Measurements from ENCODE around the gene LRRFIP2. TPM values are rescaled to one million over a fixed set of nuclear protein-coding genes. Genes with fewer than 3 reads are reported as not detected.

The LRRFIP2 gene
- total and polyA plus RNA-seq, 2 of the 8 experiments (the other 6 are each of a cell fraction or from before 2014, with no cell fraction given) = 8.8 to 25.6 TPM

DNA sequence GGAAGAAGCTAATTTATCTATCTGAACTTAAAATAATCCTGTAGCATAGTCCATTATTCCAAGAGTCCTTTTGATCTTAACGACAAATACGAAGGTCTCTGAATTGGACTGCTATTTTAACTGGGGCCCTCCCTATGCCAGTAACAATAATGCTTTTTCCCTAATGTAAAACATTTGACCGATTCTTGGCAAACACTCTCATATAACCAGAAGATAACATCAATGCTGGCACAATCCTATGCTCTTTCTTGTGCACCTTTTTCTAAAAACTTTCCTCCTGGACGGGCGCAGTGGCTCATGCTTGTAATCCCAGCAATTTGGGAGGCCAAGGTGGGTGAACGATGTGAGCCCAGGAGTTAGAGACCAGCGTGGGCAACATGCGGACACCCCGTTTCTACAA, 3.9 kb downstream of the LRRFIP2 start:
- Histone ChIP-seq H3K9ac (replicated peaks in 1 of 4; ENCODE audit: extremely low read depth in 1 of 4, low read depth in 3 of 4, low read length in 3 of 4) (no peak overlapping the region), H2BK12ac (ENCODE audit: low read depth, low read length) (no peak overlapping the region), H2BK20ac (ENCODE audit: low read length) (no peak overlapping the region), H3K23ac (ENCODE audit: insufficient read length) (no peak overlapping the region), H3K18ac (ENCODE audit: extremely low read depth, low read length) (no peak overlapping the region), H3K9me3 (ENCODE audit: insufficient read depth in 2 of 2, low read depth in 1 of 2, low read length in 1 of 2) (no peaks in the 10 kb centered on the region), H4K91ac (replicated peaks; ENCODE audit: insufficient read length, low read length) (no peak overlapping the region), H3K79me1 (ENCODE audit: low read depth, low read length) (no peaks in the 10 kb centered on the region; the same call in 1 of the 2 replicates), H2AFZ (ENCODE audit: low read length) (no peak overlapping the region), H3K36me3 (ENCODE audit: control insufficient read depth in 2 of 4, insufficient read depth in 4 of 4, low read length in 3 of 4) (peaks cover 0 to 5% (median 2%) of the 10 kb centered on the region in 4 experiments; a peak in 1 of 8 replicates), H2BK15ac (ENCODE audit: low read length) (no peak overlapping the region), H4K5ac (ENCODE audit: insufficient read length, low read depth, low read length) (no peak overlapping the region), H2BK120ac (replicated peaks; ENCODE audit: low read depth, low read length) (no peak overlapping the region), H3K4me1 (replicated peaks in 1 of 4; ENCODE audit: control insufficient read depth in 3 of 4, insufficient read depth in 4 of 4, low read length in 3 of 4) (peaks cover 0 to 4% (median 0%) of the 10 kb centered on the region in 4 experiments; a peak in 1 of 7 replicates), H3K4me2 (ENCODE audit: insufficient read depth in 1 of 2, low read depth in 2 of 2, low read length in 2 of 2) (no peak overlapping the region), H3K4me3 (ENCODE audit: extremely low read depth in 1 of 4, insufficient read depth in 2 of 4, low read depth in 3 of 4, low read length in 4 of 4) (no peak overlapping the region), H4K8ac (ENCODE audit: extremely low read depth, insufficient read depth, low read length) (no peak overlapping the region), H3K79me2 (ENCODE audit: control insufficient read depth in 1 of 2, insufficient read depth in 2 of 2, low read length in 2 of 2) (peaks cover 0 to 31% of the 10 kb centered on the region in 2 experiments; a peak in 3 of 4 replicates), H3K27me3 (replicated peaks in 1 of 4; ENCODE audit: control insufficient read depth in 3 of 4, extremely low read depth in 1 of 4, insufficient read depth in 3 of 4, low read length in 3 of 4) (no peaks in the 10 kb centered on the region), H2BK5ac (ENCODE audit: low read depth, low read length) (no peak overlapping the region), H3K14ac (ENCODE audit: insufficient read length) (no peak overlapping the region), H3K27ac (ENCODE audit: low read depth, low read length) (no peak overlapping the region), H3K23me2 (ENCODE audit: low read depth, low read length) (no peaks in the 10 kb centered on the region), H3K4ac (replicated peaks; ENCODE audit: insufficient read length, low read depth, low read length) (no peak overlapping the region), H3K56ac (replicated peaks; ENCODE audit: insufficient read length, low read depth, low read length) (no peak overlapping the region), H2AK5ac (ENCODE audit: low read depth, low read length) (no peak overlapping the region), H4K20me1 (replicated peaks in 1 of 2; ENCODE audit: control insufficient read depth in 1 of 2, insufficient read depth in 2 of 2, low read length in 2 of 2) (peaks cover 0 to 2% of the 10 kb centered on the region in 2 experiments)
- ChIA-PET POLR2A (ENCODE audit: partially characterized antibody) (no interaction called here), CTCF (ENCODE audit: partially characterized antibody) (interaction anchor here (0.5 kb wide), 1 partner anchor 494 kb away, joined by 3 read pairs; no protein-coding TSS in a partner anchor)
- TF ChIP-seq RXRA (IDR thresholded peaks at IDR 0.05; ENCODE audit: insufficient read depth, low read depth, low read length) (no peak), BCL11A (IDR thresholded peaks at IDR 0.05; ENCODE audit: low read depth in 2 of 2, low read length in 2 of 2) (no peak), ATF2 (IDR thresholded peaks at IDR 0.05; ENCODE audit: low read length) (no peak), MAFK (IDR thresholded peaks at IDR 0.05; ENCODE audit: low read depth, low read length) (no peak), EP300 (IDR thresholded peaks at IDR 0.05; ENCODE audit: borderline replicate concordance in 1 of 2, low read depth in 2 of 2, low read length in 2 of 2) (no peak), RNF2 (IDR thresholded peaks at IDR 0.05; ENCODE audit: borderline replicate concordance, low read depth, low read length, missing control alignments, poor library complexity, severe bottlenecking) (no peak), ZNF274 (IDR thresholded peaks at IDR 0.05; ENCODE audit: borderline replicate concordance, extremely low read depth, low read length) (no peak), EZH2 (IDR thresholded peaks at IDR 0.05; ENCODE audit: low read depth, low read length, severe bottlenecking) (no peak)
- TF ChIP-seq, protein P1, sequence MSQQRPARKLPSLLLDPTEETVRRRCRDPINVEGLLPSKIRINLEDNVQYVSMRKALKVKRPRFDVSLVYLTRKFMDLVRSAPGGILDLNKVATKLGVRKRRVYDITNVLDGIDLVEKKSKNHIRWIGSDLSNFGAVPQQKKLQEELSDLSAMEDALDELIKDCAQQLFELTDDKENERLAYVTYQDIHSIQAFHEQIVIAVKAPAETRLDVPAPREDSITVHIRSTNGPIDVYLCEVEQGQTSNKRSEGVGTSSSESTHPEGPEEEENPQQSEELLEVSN (IDR thresholded peaks at IDR 0.05) = no peak
- WGBS, 2 experiments (ENCODE audit: extremely low coverage in 1 of 2, insufficient coverage in 1 of 2, insufficient read length in 1 of 2, insufficient replicate concordance in 2 of 2, low coverage in 1 of 2, low lambda C conversion rate in 2 of 2, missing lambda C conversion rate in 1 of 2) = 86% methylated on average over 9 of the region's 9 CpGs; no CpG with 5 or more reads in 1 of the 2 experiments
- FAIRE-seq (no peak), DNase-seq (ENCODE audit: low read depth in 1 of 2, low spot score in 2 of 2) (no peak)
